Ishikawa (cell line): ENCODE data around the gene AKR1B1.

Source experiments
- CEBPB ChIP-seq: IDR thresholded peaks from 2 replicates; pipeline ENCODE4 v1.6.1; 2012
- CREB1 ChIP-seq: IDR thresholded peaks from 2 replicates; pipeline ENCODE4 v1.6.1; 2012; ENCODE audit warnings: low read depth
- EGR1 ChIP-seq: IDR thresholded peaks from 2 replicates; pipeline ENCODE4 v1.6.1; 2012
- EP300 ChIP-seq: IDR thresholded peaks from 2 replicates; pipeline ENCODE4 v1.6.1; 2012; ENCODE audit warnings: borderline replicate concordance
- FOXM1 ChIP-seq: IDR thresholded peaks from 2 replicates; pipeline ENCODE4 v1.6.1; 2012; ENCODE audit warnings: low read depth, borderline replicate concordance
- NFIC ChIP-seq: IDR thresholded peaks from 2 replicates; pipeline ENCODE4 v1.6.1; 2012
- RAD21 ChIP-seq: IDR thresholded peaks from 2 replicates; pipeline ENCODE4 v1.6.1; 2012; ENCODE audit warnings: low read depth
- TAF1 ChIP-seq: IDR thresholded peaks from 2 replicates; pipeline ENCODE4 v1.6.1; 2012; ENCODE audit warnings: low read depth, mild to moderate bottlenecking
- TCF12 ChIP-seq: IDR thresholded peaks from 2 replicates; pipeline ENCODE4 v1.6.1; 2012; ENCODE audit warnings: low read depth
- TEAD4 ChIP-seq: IDR thresholded peaks from 2 replicates; pipeline ENCODE4 v1.6.1; 2012
- YY1 ChIP-seq: IDR thresholded peaks from 2 replicates; pipeline ENCODE4 v1.6.1; 2012; ENCODE audit warnings: low read depth
- ZBTB7A ChIP-seq: IDR thresholded peaks from 2 replicates; pipeline ENCODE4 v1.6.1; 2012; ENCODE audit warnings: low read depth
- TF ChIP-seq, protein P1 (sequence below): IDR thresholded peaks from 2 replicates; pipeline ENCODE4 v1.6.1; 2012; ENCODE audit warnings: low read depth, mild to moderate bottlenecking
- TF ChIP-seq, protein P2 (sequence below): IDR thresholded peaks from 2 replicates; pipeline ENCODE4 v1.6.1; 2012
- TF ChIP-seq, protein P3 (sequence below): IDR thresholded peaks from 2 replicates; pipeline ENCODE4 v1.6.1; 2012

Gene AKR1B1

DNA sequence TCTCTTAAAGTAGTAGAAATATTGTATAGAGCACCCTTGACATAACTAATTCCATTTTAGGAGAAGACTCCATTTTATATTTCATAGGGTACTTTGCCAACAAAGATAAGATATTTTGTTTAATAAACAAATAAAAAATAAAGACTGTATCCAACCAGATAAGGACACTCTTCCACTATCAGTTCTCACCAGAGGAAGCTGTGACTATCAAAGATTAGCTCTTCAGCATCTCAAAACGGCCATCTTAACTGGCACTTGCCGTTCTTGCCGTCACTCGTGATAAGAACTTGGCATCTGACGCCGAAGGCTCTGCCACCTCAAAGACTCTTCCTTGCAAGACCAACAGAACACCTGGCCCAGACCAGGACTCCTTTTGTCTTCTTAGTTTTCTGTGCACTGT, 26.3 kb upstream of the AKR1B1 start:
- TF ChIP-seq, protein P1, sequence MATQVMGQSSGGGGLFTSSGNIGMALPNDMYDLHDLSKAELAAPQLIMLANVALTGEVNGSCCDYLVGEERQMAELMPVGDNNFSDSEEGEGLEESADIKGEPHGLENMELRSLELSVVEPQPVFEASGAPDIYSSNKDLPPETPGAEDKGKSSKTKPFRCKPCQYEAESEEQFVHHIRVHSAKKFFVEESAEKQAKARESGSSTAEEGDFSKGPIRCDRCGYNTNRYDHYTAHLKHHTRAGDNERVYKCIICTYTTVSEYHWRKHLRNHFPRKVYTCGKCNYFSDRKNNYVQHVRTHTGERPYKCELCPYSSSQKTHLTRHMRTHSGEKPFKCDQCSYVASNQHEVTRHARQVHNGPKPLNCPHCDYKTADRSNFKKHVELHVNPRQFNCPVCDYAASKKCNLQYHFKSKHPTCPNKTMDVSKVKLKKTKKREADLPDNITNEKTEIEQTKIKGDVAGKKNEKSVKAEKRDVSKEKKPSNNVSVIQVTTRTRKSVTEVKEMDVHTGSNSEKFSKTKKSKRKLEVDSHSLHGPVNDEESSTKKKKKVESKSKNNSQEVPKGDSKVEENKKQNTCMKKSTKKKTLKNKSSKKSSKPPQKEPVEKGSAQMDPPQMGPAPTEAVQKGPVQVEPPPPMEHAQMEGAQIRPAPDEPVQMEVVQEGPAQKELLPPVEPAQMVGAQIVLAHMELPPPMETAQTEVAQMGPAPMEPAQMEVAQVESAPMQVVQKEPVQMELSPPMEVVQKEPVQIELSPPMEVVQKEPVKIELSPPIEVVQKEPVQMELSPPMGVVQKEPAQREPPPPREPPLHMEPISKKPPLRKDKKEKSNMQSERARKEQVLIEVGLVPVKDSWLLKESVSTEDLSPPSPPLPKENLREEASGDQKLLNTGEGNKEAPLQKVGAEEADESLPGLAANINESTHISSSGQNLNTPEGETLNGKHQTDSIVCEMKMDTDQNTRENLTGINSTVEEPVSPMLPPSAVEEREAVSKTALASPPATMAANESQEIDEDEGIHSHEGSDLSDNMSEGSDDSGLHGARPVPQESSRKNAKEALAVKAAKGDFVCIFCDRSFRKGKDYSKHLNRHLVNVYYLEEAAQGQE, result no peak
- TF ChIP-seq TAF1, result no peak
- no peak for TF ChIP-seq TEAD4
- TF ChIP-seq CREB1, result no peak
- TF ChIP-seq, protein P2, sequence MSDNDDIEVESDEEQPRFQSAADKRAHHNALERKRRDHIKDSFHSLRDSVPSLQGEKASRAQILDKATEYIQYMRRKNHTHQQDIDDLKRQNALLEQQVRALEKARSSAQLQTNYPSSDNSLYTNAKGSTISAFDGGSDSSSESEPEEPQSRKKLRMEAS, result no peak
- no peak for TF ChIP-seq EGR1
- no peak for TF ChIP-seq ZBTB7A

DNA sequence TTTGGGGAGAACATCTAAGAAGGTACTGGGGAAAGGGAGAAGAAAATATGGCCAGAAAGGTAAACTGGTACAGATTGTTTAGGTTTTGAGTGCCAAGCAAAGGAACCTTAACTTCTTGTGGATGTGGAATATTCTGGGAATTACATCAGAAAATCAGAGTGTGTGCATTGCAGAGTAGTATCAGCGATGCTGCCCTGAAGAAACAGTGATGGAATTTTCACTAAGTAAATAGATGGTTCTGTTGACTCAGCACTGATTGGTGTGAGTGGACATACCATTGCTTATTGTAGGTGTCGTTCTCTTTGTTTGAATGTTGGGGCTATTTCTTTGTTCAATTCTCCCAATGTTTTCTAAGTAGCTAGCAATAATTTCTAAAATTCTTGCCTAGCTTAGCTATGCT, 24.4 kb upstream of the AKR1B1 start:
- TF ChIP-seq EGR1 (no peak), ZBTB7A (no peak), CREB1 (no peak), CEBPB (no peak), EP300 (no peak), TEAD4 (no peak), FOXM1 (no peak)
- TF ChIP-seq, protein P3, sequence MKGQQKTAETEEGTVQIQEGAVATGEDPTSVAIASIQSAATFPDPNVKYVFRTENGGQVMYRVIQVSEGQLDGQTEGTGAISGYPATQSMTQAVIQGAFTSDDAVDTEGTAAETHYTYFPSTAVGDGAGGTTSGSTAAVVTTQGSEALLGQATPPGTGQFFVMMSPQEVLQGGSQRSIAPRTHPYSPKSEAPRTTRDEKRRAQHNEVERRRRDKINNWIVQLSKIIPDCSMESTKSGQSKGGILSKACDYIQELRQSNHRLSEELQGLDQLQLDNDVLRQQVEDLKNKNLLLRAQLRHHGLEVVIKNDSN, result no peak
- TF ChIP-seq, protein P1, result no peak
- TF ChIP-seq, protein P2, result no peak

DNA sequence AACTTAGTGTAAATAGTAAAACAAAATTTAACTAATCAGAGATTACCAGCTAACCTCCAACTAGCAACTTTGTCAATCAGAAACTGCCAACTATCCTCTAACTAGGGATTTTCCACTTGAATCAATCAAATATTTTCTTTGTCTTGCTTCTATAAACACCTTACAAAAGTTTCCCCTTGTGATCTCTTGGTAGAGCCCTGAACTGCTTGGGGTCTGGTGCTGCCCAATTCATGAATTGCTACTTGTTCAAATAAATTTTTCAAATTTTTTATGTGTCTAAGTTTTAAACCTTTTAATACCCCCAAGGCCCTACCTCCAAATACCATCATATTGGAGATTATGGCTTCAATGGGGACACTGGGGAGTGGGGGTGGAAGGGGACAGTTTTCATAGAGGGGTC, 24.0 kb upstream of the AKR1B1 start:
- no peak for TF ChIP-seq CEBPB
- TF ChIP-seq EGR1, result no peak

DNA sequence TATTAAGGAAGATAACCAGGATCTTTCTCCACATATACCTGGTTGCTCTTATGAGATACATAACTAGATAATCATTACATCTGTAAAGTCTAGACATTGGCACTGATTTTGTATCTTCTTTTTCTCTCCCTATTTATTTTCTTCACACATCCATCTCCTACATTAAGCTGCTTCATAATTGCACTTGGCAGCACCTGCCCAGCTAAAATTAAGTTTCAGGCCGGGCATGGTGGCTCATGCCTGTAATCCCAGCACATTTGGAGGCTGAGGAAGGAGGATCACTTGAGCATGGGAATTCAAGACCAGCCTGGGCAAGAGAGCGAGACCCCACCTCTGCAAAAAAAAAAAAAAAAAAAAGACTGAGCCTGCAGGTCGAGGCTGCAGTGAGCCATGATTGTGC, 22.3 kb upstream of the AKR1B1 start:
- TF ChIP-seq TEAD4 (no peak), RAD21 (no peak), TCF12 (no peak), YY1 (no peak)
- TF ChIP-seq, protein P1, result no peak

DNA sequence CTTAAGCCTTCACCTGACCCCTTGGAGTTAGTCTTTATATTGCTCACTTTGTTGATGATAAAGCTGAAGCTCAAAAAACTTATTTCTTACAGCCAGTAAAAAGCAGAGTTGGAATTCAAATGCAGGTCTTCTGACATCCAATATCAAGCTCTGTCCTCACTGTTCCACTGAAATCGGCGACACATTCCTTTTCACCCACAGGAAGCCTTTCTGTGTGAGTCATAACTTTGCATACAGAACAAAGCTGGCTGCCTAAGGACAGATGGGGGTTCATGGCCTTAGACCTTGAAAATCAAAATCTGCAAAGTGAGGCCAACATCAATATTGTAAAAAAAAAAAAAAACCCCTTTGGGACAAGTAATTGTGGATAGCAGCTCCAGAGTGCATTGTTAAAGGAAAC, 21.8 kb upstream of the AKR1B1 start:
- TF ChIP-seq, protein P2, result 0 out of 2 replicates have a peak, but pooled peaks have one; percentile 21
- 0 out of 2 replicates have a peak, but pooled peaks have one; percentile 22 for TF ChIP-seq NFIC
- no peak for TF ChIP-seq EP300
- TF ChIP-seq FOXM1, result no peak
- TF ChIP-seq CREB1, result no peak
- TF ChIP-seq CEBPB, result no peak
- TF ChIP-seq, protein P3, result no peak
- no peak for TF ChIP-seq ZBTB7A
- TF ChIP-seq TCF12, result no peak
- no peak for TF ChIP-seq EGR1
- 0 out of 2 replicates have a peak, but pooled peaks have one; percentile 37 for TF ChIP-seq TEAD4
- no peak for TF ChIP-seq TAF1
- TF ChIP-seq RAD21, result no peak
- TF ChIP-seq, protein P1, result no peak
- no peak for TF ChIP-seq YY1
